ENCODE measurements around the gene ROBO3.

The ROBO3 gene

GRCh38 chr11:124861670-124862069, 3.6 kb upstream of the ROBO3 start:
- H3K27ac ChIP-seq (ENCODE audit: low read depth, low read length): no peak overlapping the region
- DNase-seq: no peak
- H3K79me2 ChIP-seq (ENCODE audit: control insufficient read depth, insufficient read depth, low read length, poor library complexity): no peaks in the 10 kb centered on the region
- no peak overlapping the region for H2AFZ ChIP-seq (ENCODE audit: insufficient read depth, low read length, poor library complexity)
- H2AK5ac ChIP-seq (ENCODE audit: low read length): no peak overlapping the region
- H3K4me2 ChIP-seq (ENCODE audit: low read length): no peak overlapping the region
- H3K9me3 ChIP-seq (ENCODE audit: insufficient read depth, low read depth, low read length): peaks cover 10% of the 10 kb centered on the region
- H3K9ac ChIP-seq (ENCODE audit: low read length): no peak overlapping the region
- no peak overlapping the region for H4K12ac ChIP-seq (ENCODE audit: low read depth, low read length)
- whole genome bisulfite sequencing (ENCODE audit: extremely low coverage, insufficient coverage, insufficient read length): no CpG with 5 or more reads among the region's 4 CpGs
- no peaks in the 10 kb centered on the region for H3K36me3 ChIP-seq (ENCODE audit: control insufficient read depth in 1 of 2, insufficient read depth in 2 of 2, low read length in 2 of 2)
- H4K91ac ChIP-seq (ENCODE audit: low read depth, low read length): no peak overlapping the region
- no peak overlapping the region for H3K4me3 ChIP-seq (ENCODE audit: low read depth, low read length)
- H4K8ac ChIP-seq (ENCODE audit: low read depth, low read length): no peak overlapping the region
- no peaks in the 10 kb centered on the region for H3K79me1 ChIP-seq (ENCODE audit: low read length)
- no peak overlapping the region for H3K14ac ChIP-seq (ENCODE audit: low read length)
- no peak overlapping the region for H3K23ac ChIP-seq (ENCODE audit: low read length)
- no peak overlapping the region for H3K18ac ChIP-seq (ENCODE audit: low read length)
- no peak overlapping the region for H2BK120ac ChIP-seq (ENCODE audit: insufficient read depth, low read length, poor library complexity)
- H2BK5ac ChIP-seq (ENCODE audit: low read depth, low read length, poor library complexity): no peak overlapping the region
- no peaks in the 10 kb centered on the region for H3K4me1 ChIP-seq (ENCODE audit: control insufficient read depth in 1 of 2, insufficient read depth in 2 of 2, low read length in 2 of 2)
- H3K27me3 ChIP-seq (ENCODE audit: insufficient read depth, low read length): peaks cover 53% of the 10 kb centered on the region
- no peak overlapping the region for H3K4ac ChIP-seq (ENCODE audit: low read depth, low read length)
- H2BK12ac ChIP-seq (ENCODE audit: low read length): no peak overlapping the region

GRCh38 chr11:124863137-124863825, 2.0 kb upstream of the ROBO3 start:
- no peak overlapping the region for H2BK120ac ChIP-seq (ENCODE audit: insufficient read depth, low read length, poor library complexity)
- H3K23ac ChIP-seq (ENCODE audit: low read length): no peak overlapping the region
- no peak overlapping the region for H4K8ac ChIP-seq (ENCODE audit: low read depth, low read length)
- no peak overlapping the region for H2BK12ac ChIP-seq (ENCODE audit: low read length)
- H3K27ac ChIP-seq (ENCODE audit: low read depth, low read length): no peak overlapping the region
- H3K79me2 ChIP-seq (ENCODE audit: control insufficient read depth, insufficient read depth, low read length, poor library complexity): no peaks in the 10 kb centered on the region
- no peak overlapping the region for H3K9ac ChIP-seq (ENCODE audit: low read length)
- no peak overlapping the region for H2AK5ac ChIP-seq (ENCODE audit: low read length)
- no peak overlapping the region for H4K12ac ChIP-seq (ENCODE audit: low read depth, low read length)
- H3K27me3 ChIP-seq (ENCODE audit: insufficient read depth, low read length): peaks cover 64% of the 10 kb centered on the region
- no peak overlapping the region for H3K4ac ChIP-seq (ENCODE audit: low read depth, low read length)
- H2BK5ac ChIP-seq (ENCODE audit: low read depth, low read length, poor library complexity): no peak overlapping the region
- H3K14ac ChIP-seq (ENCODE audit: low read length): no peak overlapping the region
- H3K4me1 ChIP-seq (ENCODE audit: control insufficient read depth in 1 of 2, insufficient read depth in 2 of 2, low read length in 2 of 2): no peaks in the 10 kb centered on the region
- DNase-seq: peak; percentile 24 to 51
- no peak overlapping the region for H2AFZ ChIP-seq (ENCODE audit: insufficient read depth, low read length, poor library complexity)
- no peak overlapping the region for H3K18ac ChIP-seq (ENCODE audit: low read length)
- H3K4me3 ChIP-seq (ENCODE audit: low read depth, low read length): no peak overlapping the region
- no peaks in the 10 kb centered on the region for H3K79me1 ChIP-seq (ENCODE audit: low read length)
- H4K91ac ChIP-seq (ENCODE audit: low read depth, low read length): no peak overlapping the region
- peak overlapping the region; percentile 17 for H3K4me2 ChIP-seq (ENCODE audit: low read length)
- no CpG with 5 or more reads among the region's 31 CpGs for WGBS (ENCODE audit: extremely low coverage, insufficient coverage, insufficient read length)
- peaks cover 10% of the 10 kb centered on the region for H3K9me3 ChIP-seq (ENCODE audit: insufficient read depth, low read depth, low read length)
- no peaks in the 10 kb centered on the region for H3K36me3 ChIP-seq (ENCODE audit: control insufficient read depth in 1 of 2, insufficient read depth in 2 of 2, low read length in 2 of 2)

- DNase-seq: no peak
- H3K27me3 ChIP-seq (ENCODE audit: insufficient read depth, low read length): peaks cover 69% of the 10 kb centered on the region
- no peak overlapping the region for H4K91ac ChIP-seq (ENCODE audit: low read depth, low read length)
- peaks cover 10% of the 10 kb centered on the region for H3K9me3 ChIP-seq (ENCODE audit: insufficient read depth, low read depth, low read length)
- H2BK5ac ChIP-seq (ENCODE audit: low read depth, low read length, poor library complexity): no peak overlapping the region
- H3K23ac ChIP-seq (ENCODE audit: low read length): no peak overlapping the region
- H3K4me3 ChIP-seq (ENCODE audit: low read depth, low read length): no peak overlapping the region
- no peaks in the 10 kb centered on the region for H3K79me2 ChIP-seq (ENCODE audit: control insufficient read depth, insufficient read depth, low read length, poor library complexity)
- H3K4me1 ChIP-seq (ENCODE audit: control insufficient read depth in 1 of 2, insufficient read depth in 2 of 2, low read length in 2 of 2): peaks cover 0 to under 1% of the 10 kb centered on the region in 2 experiments
- H3K14ac ChIP-seq (ENCODE audit: low read length): no peak overlapping the region
- H2BK12ac ChIP-seq (ENCODE audit: low read length): no peak overlapping the region
- H3K4me2 ChIP-seq (ENCODE audit: low read length): no peak overlapping the region
- no peaks in the 10 kb centered on the region for H3K79me1 ChIP-seq (ENCODE audit: low read length)
- no peak overlapping the region for H2AK5ac ChIP-seq (ENCODE audit: low read length)
- H4K12ac ChIP-seq (ENCODE audit: low read depth, low read length): no peak overlapping the region
- no peak overlapping the region for H2BK120ac ChIP-seq (ENCODE audit: insufficient read depth, low read length, poor library complexity)
- no peak overlapping the region for H4K8ac ChIP-seq (ENCODE audit: low read depth, low read length)
- no peaks in the 10 kb centered on the region for H3K36me3 ChIP-seq (ENCODE audit: control insufficient read depth in 1 of 2, insufficient read depth in 2 of 2, low read length in 2 of 2)
- no peak overlapping the region for H3K27ac ChIP-seq (ENCODE audit: low read depth, low read length)
- WGBS (ENCODE audit: extremely low coverage, insufficient coverage, insufficient read length): no CpG with 5 or more reads among the region's 9 CpGs
- no peak overlapping the region for H3K18ac ChIP-seq (ENCODE audit: low read length)
- no peak overlapping the region for H3K4ac ChIP-seq (ENCODE audit: low read depth, low read length)
- no peak overlapping the region for H2AFZ ChIP-seq (ENCODE audit: insufficient read depth, low read length, poor library complexity)
- H3K9ac ChIP-seq (ENCODE audit: low read length): no peak overlapping the region
Measured at GRCh38 chr11:124863826-124864165, 1.4 kb upstream of the ROBO3 start.

- Histone ChIP-seq H2BK12ac (ENCODE audit: low read length) (no peak overlapping the region), H3K4me2 (ENCODE audit: low read length) (no peak overlapping the region), H3K79me1 (ENCODE audit: low read length) (no peaks in the 10 kb centered on the region), H3K27me3 (ENCODE audit: insufficient read depth, low read length) (peaks cover 75% of the 10 kb centered on the region), H3K23ac (ENCODE audit: low read length) (no peak overlapping the region), H4K91ac (ENCODE audit: low read depth, low read length) (no peak overlapping the region), H2BK120ac (ENCODE audit: insufficient read depth, low read length, poor library complexity) (no peak overlapping the region), H3K36me3 (ENCODE audit: control insufficient read depth in 1 of 2, insufficient read depth in 2 of 2, low read length in 2 of 2) (no peaks in the 10 kb centered on the region), H3K4me3 (ENCODE audit: low read depth, low read length) (no peak overlapping the region), H3K4me1 (ENCODE audit: control insufficient read depth in 1 of 2, insufficient read depth in 2 of 2, low read length in 2 of 2) (peaks cover 0 to 2% of the 10 kb centered on the region in 2 experiments), H4K12ac (ENCODE audit: low read depth, low read length) (no peak overlapping the region), H2AFZ (ENCODE audit: insufficient read depth, low read length, poor library complexity) (no peak overlapping the region), H3K14ac (ENCODE audit: low read length) (no peak overlapping the region), H3K79me2 (ENCODE audit: control insufficient read depth, insufficient read depth, low read length, poor library complexity) (no peaks in the 10 kb centered on the region), H3K9ac (ENCODE audit: low read length) (no peak overlapping the region), H2AK5ac (ENCODE audit: low read length) (no peak overlapping the region), H2BK5ac (ENCODE audit: low read depth, low read length, poor library complexity) (no peak overlapping the region), H3K4ac (ENCODE audit: low read depth, low read length) (no peak overlapping the region), H3K9me3 (ENCODE audit: insufficient read depth, low read depth, low read length) (peaks cover 12% of the 10 kb centered on the region), H4K8ac (ENCODE audit: low read depth, low read length) (no peak overlapping the region), H3K27ac (ENCODE audit: low read depth, low read length) (no peak overlapping the region), H3K18ac (ENCODE audit: low read length) (no peak overlapping the region)
- WGBS (ENCODE audit: extremely low coverage, insufficient coverage, insufficient read length): no CpG with 5 or more reads among the region's 18 CpGs
- no peak for DNase-seq
Measured at GRCh38 chr11:124864176-124864891, 898 bp upstream of the ROBO3 start.
